GM18511 (cell line): Measurements from ENCODE around the gene BIRC6.
"Not testable (repeated sequence)": the region's sequence is repeated elsewhere in the genome, so short reads cannot be mapped to it uniquely, and the experiment has no call there.

Experiments
- ATAC-seq: cut with Tn5 transposase; IDR thresholded peaks from one replicate; pipeline ENCODE4 v1.9.1; 2021; ENCODE audit warnings: mild to moderate bottlenecking, moderate library complexity; ENCODE audit not compliant: unreplicated experiment

The BIRC6 gene

GRCh38 chr2:32370942-32371341, 14.1 kb downstream of the BIRC6 start:
- not testable (repeated sequence) for ATAC-seq

- ATAC-seq = no peak
Observed at GRCh38 chr2:32372519-32373182, 15.8 kb downstream of the BIRC6 start.

DNA sequence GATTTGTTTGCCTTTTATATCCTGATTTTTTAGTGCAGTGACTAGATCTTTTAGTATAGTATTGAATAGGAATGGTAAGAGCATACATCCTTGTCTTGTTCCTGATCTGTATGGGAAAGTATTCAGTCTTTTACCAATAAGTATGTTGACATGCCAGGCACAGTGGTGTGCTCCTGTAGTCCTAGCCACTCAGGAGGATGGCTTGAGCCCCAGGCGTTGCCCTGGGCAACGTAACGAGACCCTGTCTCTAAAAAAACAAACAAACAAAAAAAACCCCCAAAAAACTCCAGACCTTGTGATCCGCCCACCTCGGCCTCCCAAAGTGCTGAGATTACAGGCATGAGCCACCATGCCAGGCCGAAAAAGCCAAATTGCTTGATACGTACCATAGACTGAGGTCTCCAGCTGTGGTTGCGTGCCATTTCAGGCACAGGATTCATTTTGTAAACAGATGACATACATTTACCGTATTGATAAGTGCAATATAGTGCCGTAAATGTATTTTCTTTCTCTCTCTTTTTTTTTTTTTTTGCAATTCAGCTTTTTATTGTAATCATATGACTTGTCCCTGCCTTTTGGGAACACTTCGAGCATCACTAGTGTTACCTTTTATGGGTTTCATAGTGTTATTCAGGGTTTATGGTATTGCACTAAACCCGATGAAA, 18.5 kb downstream of the BIRC6 start:
- no peak for ATAC-seq

- ATAC-seq = no peak
Observed at GRCh38 chr2:32376756-32377155, 19.9 kb downstream of the BIRC6 start.

DNA sequence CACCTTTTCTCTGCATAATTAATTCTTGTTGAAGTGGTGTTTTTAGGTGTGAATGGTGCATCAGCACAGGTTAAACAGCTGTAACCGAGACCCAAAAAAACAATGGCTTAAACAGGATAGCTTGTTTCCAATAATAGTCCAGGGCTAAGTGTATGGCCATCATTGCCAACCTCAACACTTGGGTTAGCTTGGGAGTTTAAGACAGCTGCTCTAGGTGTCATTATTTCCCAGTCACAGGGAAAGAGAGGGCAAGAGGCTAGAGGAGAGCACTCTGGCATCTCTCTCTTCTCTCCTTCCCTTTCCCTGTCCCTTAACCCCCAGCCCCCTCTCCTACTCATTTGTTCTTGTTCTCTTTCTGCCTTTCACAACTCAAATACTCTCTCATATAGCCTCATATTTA, 21.1 kb downstream of the BIRC6 start:
- ATAC-seq = no peak

DNA sequence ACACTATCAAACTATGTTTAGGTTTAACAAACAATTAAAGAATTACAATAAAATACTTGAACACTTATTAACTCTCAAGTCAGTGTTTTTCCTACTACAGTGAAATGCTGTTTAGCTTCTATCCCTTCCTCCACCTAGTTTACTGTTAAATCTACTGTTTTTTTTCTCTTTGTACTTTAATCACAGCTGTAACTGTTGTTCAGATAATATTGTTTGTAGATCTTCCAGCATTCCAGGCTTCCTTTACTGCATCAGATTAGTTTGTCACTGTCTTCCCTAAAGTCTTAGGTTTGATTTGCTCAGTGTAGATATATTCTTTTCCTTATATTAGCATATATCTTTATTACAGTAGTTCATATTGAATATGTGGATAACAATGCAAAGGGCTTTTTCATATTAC, 22.5 kb downstream of the BIRC6 start:
- no peak for ATAC-seq

DNA sequence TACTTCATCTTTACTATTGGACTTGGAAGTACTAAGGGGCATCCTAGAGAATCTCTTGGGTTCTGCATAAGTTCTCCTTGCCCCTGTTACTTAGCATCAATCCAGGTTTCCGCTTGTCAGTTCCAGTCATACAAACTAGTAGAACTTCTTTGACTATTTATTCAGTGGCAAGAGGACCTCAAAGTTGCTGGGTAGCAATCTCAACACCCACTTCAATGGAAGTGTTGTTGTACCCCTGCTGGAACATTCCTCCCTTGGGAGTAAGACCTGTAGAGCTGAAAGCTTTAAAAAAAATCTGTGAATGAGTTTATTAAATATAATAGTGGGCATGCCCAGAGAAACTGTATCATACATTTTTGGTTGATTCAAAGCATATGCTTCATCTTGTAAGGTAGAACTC, 27.0 kb downstream of the BIRC6 start:
- no peak for ATAC-seq

GRCh38 chr2:32384529-32384928, 27.7 kb downstream of the BIRC6 start:
- no peak for ATAC-seq

DNA sequence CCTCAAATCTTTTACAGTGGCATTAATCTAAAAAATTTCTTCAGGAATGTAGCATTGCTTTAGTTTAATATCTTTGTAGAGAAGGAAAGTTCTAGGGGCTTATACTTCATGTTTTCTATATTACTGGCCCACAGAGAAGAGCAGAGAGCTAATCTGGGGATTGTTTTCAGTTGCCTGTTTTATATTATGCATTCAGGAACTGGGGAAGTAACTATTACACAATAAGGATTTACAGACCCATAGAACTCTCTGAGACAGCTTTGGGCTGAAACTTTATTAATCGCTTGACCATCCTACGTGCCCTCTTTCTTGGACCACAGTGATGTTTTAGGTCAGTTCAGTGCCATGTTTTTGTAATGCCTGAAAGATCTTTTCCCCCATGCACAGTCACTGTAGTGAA, 29.9 kb downstream of the BIRC6 start:
- ATAC-seq = no peak

- no peak for ATAC-seq
Observed at GRCh38 chr2:32399221-32399620, 42.4 kb downstream of the BIRC6 start.

DNA sequence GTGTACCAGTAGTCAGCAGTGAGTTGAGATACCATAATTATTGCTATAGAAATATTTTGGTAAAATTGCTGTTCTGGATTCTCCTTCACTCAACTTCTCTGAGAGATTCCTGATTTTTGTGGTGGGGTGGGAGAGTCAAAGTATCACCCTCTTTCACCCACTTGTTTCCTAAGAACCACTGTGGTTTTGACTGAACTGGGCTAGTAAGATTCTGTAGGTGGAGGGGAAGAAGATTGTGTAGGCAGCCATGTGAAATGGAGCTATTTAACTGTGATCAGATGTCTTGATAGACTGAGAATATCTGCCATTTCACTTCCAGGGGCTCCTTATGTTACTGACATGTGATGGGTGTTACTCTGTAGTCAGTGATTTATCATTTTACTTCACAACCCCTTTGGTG, 45.3 kb downstream of the BIRC6 start:
- no peak for ATAC-seq

- ATAC-seq = no peak
Observed at GRCh38 chr2:32403782-32404181, 47.0 kb downstream of the BIRC6 start.

DNA sequence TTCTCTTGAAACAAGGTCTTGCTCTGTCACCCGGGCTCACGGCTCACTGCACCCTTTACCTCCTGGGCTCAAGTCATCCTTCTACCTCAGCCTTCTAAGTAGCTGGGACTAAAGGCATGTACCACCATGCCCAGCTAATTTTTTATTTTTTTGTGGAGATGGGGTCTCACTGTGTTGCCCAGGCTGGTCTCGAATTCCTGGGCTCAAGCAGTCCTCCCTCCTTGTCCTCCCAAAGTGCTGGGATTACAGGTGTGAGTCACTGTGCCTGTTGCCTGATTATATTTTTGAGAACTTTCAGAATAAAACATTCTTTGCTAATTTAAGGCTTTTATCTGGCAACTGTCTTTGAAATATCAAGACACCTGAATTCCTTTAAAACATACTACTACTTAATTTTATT, 47.9 kb downstream of the BIRC6 start:
- ATAC-seq = no peak

DNA sequence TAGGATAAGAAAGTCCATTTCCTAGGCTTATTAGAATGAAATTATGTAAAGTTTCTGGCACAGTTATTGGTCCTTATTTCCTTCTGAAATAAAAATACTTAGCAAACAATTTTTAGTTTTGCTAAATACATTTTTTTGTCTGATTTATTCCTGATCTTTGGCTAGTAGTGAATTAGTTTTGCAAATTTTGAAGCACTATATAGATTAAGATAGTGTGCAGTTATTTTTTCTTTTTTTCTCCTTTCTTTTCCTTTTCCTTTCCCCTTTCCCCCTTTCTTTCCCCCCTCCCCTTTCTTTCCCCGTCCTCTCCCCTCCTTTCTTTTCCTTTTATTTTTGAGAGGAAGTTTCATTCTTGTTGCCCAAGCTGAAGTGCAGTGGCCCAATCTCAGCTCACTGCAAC, 59.7 kb downstream of the BIRC6 start:
- ATAC-seq = no peak

DNA sequence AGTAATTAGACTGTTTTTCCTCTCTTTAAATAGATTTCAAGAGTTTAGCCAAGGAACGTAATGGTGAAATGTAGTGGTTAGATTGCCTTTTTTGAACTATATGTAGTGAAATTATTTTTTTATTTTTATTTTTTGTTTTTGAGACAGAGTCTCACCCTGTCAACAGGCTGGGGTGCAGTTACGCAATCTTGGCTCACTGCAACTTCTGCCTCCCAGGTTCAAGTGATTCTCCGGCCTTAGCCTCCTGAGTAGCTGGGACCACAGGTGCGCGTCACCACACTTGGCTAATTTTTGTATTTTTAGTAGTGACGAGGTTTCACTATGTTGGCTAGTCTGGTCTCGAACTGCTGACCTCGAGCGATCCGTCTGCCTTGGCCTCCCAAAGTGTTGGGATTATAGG, 60.8 kb downstream of the BIRC6 start:
- no peak for ATAC-seq

- no peak for ATAC-seq
Observed at GRCh38 chr2:32418778-32419177, 62.0 kb downstream of the BIRC6 start.

GRCh38 chr2:32422133-32422532, 65.3 kb downstream of the BIRC6 start:
- no peak for ATAC-seq

- no peak for ATAC-seq
Observed at GRCh38 chr2:32423536-32423935, 66.7 kb downstream of the BIRC6 start.

DNA sequence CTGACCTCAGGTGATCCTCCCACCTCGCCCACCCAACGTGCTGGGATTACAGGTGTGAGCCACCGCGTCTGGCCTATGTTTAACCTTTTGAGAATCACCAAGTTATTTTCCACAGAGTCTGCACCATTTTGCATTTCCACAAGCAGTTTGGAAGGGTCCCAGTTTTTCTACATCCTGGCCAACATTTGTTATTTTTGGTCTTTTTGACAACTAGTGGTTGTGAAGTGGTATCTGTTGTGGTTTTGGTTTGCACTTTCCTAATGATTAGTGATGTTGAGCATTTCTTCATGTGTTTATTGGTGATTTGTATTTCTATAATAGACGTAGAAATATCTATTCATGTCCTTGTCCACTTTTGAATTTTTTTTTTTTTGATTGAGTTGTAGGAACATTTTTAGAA, 67.9 kb downstream of the BIRC6 start:
- no peak for ATAC-seq

DNA sequence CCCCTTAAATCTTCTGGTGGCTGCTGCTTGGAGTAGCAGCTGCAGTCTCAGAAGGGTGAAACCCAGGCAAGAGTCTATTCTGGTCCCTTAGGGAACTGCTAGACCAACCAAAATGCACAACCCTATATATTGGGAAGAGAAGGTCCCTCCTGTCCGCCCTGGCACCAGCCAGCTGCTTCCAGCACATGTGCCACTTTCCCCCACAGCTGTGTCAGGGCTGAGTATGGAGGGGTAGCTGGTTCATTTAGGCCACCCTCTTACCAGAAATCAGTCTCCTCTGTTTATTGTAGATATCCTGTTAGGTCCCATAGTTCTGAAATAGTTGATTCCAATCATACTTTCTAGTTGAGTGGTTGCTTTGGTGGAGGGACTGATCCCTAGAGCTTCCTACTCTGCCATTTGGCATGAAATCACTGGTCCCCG, 68.9 kb downstream of the BIRC6 start:
- ATAC-seq = no peak

DNA sequence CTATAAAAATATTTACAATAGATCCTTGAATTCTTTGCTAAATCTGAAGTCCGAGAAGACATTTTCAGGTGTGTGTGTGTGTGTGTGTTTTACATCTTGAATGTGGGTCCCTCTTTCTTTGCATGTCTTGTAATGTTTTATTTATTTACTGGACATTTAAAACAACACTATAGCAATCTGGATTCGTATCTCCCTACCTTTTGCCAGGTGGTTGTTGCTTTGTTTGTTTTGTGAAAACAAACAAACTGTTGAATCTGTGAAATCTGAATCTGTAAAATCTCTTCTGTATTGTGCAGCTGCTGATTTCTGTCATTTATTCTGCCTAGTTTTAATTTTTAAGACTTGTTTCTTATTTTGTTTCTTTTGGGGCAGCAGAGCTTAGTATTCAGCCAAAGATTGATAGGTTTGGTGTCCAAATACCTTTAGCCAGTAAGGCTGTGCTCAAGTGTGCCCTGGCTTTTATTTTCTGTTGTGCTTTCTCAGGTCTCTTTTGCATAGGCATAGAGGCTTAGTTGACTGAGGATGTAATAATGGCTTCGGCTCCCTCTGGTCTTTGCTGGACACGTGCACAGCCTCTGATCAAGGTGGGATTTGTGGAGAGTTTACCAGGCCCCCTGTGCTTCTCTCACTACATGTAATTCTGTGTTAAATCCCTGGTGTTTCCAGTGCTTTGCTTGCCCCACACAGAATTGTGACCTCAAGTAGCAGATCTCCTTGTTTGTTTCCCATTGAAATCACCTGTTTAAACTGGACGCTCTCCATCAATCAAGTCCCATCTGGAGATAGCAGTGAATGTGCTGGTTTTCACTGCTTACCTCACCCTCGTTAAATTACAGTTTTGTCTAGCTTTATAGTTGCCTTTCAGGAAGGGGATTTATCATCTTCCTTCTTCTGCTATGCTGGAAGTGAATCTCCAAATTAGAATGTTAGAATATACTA, 71.1 kb downstream of the BIRC6 start:
- no peak for ATAC-seq

- no peak for ATAC-seq
Observed at GRCh38 chr2:32430804-32431203, 74.0 kb downstream of the BIRC6 start.
